IMR-90 (cell line): ENCODE results near the gene DNASE2B. TPM values are rescaled to one million over a fixed set of nuclear protein-coding genes. Genes with fewer than 3 reads are reported as not detected.

Source experiments
- ATAC-seq: fragments of 200-7000 bp; cut with Tn5 transposase; 2 replicates; pipeline ENCODE4 v1.9.1; 2020; ENCODE audit warnings: low read depth, mild to moderate bottlenecking, moderate library complexity
- BruUV-seq: library from RNA; stranded (reverse); fragments of 400-500 nt; replicated peaks from 2 replicates; lab custom pipeline; 2021; lab: Mats Ljungman, UMichigan
- CTCF ChIA-PET: fragments of 300-600 bp; formaldehyde crosslinking; extraction: SDS; loops from one replicate; lab custom pipeline; 2021; ENCODE audit warnings: antibody characterized with exemption; lab: Yijun Ruan, JAX
- POLR2A ChIA-PET: fragments of 300-600 bp; sonication (Branson Sonifier 250); formaldehyde crosslinking; loops from one replicate; lab custom pipeline; 2022; ENCODE audit warnings: antibody characterized with exemption; ENCODE audit not compliant: unreplicated experiment; lab: Charles Lee
- DNase-seq: peaks from one replicate; pipeline ENCODE4 v3.0.0; 2013
- H2AFZ ChIP-seq: replicated peaks from 2 replicates; pipeline ENCODE3; 2013; ENCODE audit warnings: low read length, mild to moderate bottlenecking; ENCODE audit not compliant: poor library complexity
- H2AK5ac ChIP-seq: 2 replicates; pipeline ENCODE4 v1.6.1; 2013; ENCODE audit warnings: low read depth, low read length, inconsistent platforms
- H2AK9ac ChIP-seq: replicated peaks from 2 replicates; pipeline ENCODE3; 2013; ENCODE audit warnings: mild to moderate bottlenecking, low read depth, low read length, moderate library complexity; ENCODE audit not compliant: poor library complexity
- H2BK120ac ChIP-seq: 2 replicates; pipeline ENCODE4 v1.6.1; 2013; ENCODE audit warnings: low read depth, low read length, inconsistent platforms
- H2BK15ac ChIP-seq: 3 replicates; pipeline ENCODE4 v1.6.1; 2013; ENCODE audit warnings: low read depth, low read length, inconsistent platforms
- H2BK20ac ChIP-seq: 2 replicates; pipeline ENCODE4 v1.6.1; 2013; ENCODE audit warnings: low read depth, mild to moderate bottlenecking, inconsistent platforms, low read length, moderate library complexity
- H2BK5ac ChIP-seq: 2 replicates; pipeline ENCODE4 v1.6.1; 2013; ENCODE audit warnings: mild to moderate bottlenecking, low read depth, low read length, inconsistent platforms; ENCODE audit not compliant: poor library complexity, severe bottlenecking
- H3K14ac ChIP-seq: replicated peaks from 2 replicates; pipeline ENCODE4 v1.6.1; 2013; ENCODE audit warnings: low read depth, low read length, inconsistent platforms
- H3K18ac ChIP-seq: 2 replicates; pipeline ENCODE4 v1.6.1; 2013; ENCODE audit warnings: low read depth, low read length, control low read depth
- H3K23ac ChIP-seq: 2 replicates; pipeline ENCODE4 v1.6.1; 2013; ENCODE audit warnings: low read depth, low read length, inconsistent platforms
- H3K27ac ChIP-seq: 2 replicates; pipeline ENCODE4 v1.5.1; 2013; ENCODE audit warnings: mild to moderate bottlenecking, control low read depth, low read length; ENCODE audit not compliant: insufficient read depth
- H3K27me3 ChIP-seq: 2 replicates; pipeline ENCODE4 v1.6.1; 2013; ENCODE audit warnings: low read length; ENCODE audit not compliant: control insufficient read depth, insufficient read depth
- H3K36me3 ChIP-seq: 2 replicates; pipeline ENCODE4 v1.6.1; 2013; ENCODE audit warnings: low read length, mixed read lengths; ENCODE audit not compliant: control insufficient read depth, insufficient read depth
- H3K4ac ChIP-seq: 2 replicates; pipeline ENCODE4 v1.6.1; 2013; ENCODE audit warnings: low read depth, low read length, inconsistent platforms
- H3K4me1 ChIP-seq: 2 replicates; pipeline ENCODE4 v1.6.1; 2013; ENCODE audit warnings: low read length, mixed read lengths; ENCODE audit not compliant: control insufficient read depth, insufficient read depth
- H3K4me2 ChIP-seq: 2 replicates; pipeline ENCODE4 v1.6.1; 2013; ENCODE audit warnings: low read depth, mild to moderate bottlenecking, control low read depth, low read length, moderate library complexity
- H3K4me3 ChIP-seq: 2 replicates; pipeline ENCODE4 v1.5.1; 2013; ENCODE audit warnings: low read depth, mild to moderate bottlenecking, control low read depth, low read length, moderate library complexity; ENCODE audit not compliant: insufficient read depth
- H3K56ac ChIP-seq: 2 replicates; pipeline ENCODE4 v1.6.1; 2013; ENCODE audit warnings: low read length, inconsistent platforms; ENCODE audit not compliant: insufficient read depth; ENCODE audit errors: extremely low read depth
- H3K79me1 ChIP-seq, 2 experiments: 2 replicates each; pipeline ENCODE4 v1.6.1; 2013; ENCODE audit warnings: low read length in 2 of 2, inconsistent platforms in 1 of 2, low read depth in 1 of 2
- H3K9ac ChIP-seq: 2 replicates; pipeline ENCODE4 v1.6.1; 2013; ENCODE audit warnings: low read depth, low read length, control low read depth
- H3K9me1 ChIP-seq: 2 replicates; pipeline ENCODE4 v1.6.1; 2013; ENCODE audit warnings: low read length, inconsistent platforms; ENCODE audit not compliant: insufficient read depth
- H3K9me3 ChIP-seq: 2 replicates; pipeline ENCODE4 v1.6.1; 2013; ENCODE audit warnings: low read length; ENCODE audit not compliant: control insufficient read depth, insufficient read depth
- H4K20me1 ChIP-seq: 2 replicates; pipeline ENCODE4 v1.6.1; 2013; ENCODE audit warnings: low read length, inconsistent platforms; ENCODE audit not compliant: insufficient read depth
- H4K5ac ChIP-seq: 2 replicates; pipeline ENCODE4 v1.6.1; 2013; ENCODE audit warnings: mild to moderate bottlenecking, low read depth, low read length, control low read depth
- H4K8ac ChIP-seq, 2 experiments: 2 replicates each; pipeline ENCODE4 v1.6.1; 2013; ENCODE audit warnings: low read depth in 2 of 2, low read length in 2 of 2, control low read depth in 1 of 2, inconsistent platforms in 1 of 2
- H4K91ac ChIP-seq: 2 replicates; pipeline ENCODE4 v1.6.1; 2013; ENCODE audit warnings: low read depth, low read length, inconsistent platforms; ENCODE audit not compliant: insufficient read depth
- CEBPB ChIP-seq: IDR thresholded peaks from 2 replicates; pipeline ENCODE4 v1.6.1; 2012; ENCODE audit warnings: low read depth, low read length, improper control_type of control experiment
- CTCF ChIP-seq: conservative IDR thresholded peaks from 2 replicates; pipeline ENCODE4 v1.5.1; 2012; ENCODE audit warnings: mild to moderate bottlenecking, low read depth, low read length, improper control_type of control experiment
- ELK1 ChIP-seq: fragments of 150-350 bp; IDR thresholded peaks from 2 replicates; pipeline ENCODE4 v1.6.1; 2016; ENCODE audit warnings: low read depth, mild to moderate bottlenecking, low read length, moderate library complexity, borderline replicate concordance
- MAZ ChIP-seq: IDR thresholded peaks from 2 replicates; pipeline ENCODE4 v1.6.1; 2012; ENCODE audit warnings: low read depth, mild to moderate bottlenecking, low read length, improper control_type of control experiment, moderate library complexity, borderline replicate concordance
- MXI1 ChIP-seq: IDR thresholded peaks from 2 replicates; pipeline ENCODE4 v1.6.1; 2012; ENCODE audit warnings: low read depth, mild to moderate bottlenecking, low read length, moderate library complexity, borderline replicate concordance
- NFE2L2 ChIP-seq: fragments of 150-350 bp; IDR thresholded peaks from 2 replicates; pipeline ENCODE4 v1.6.1; 2016; ENCODE audit warnings: low read depth, mild to moderate bottlenecking, low read length
- RCOR1 ChIP-seq: IDR thresholded peaks from 2 replicates; pipeline ENCODE4 v1.6.1; 2012; ENCODE audit warnings: mild to moderate bottlenecking, low read length, improper control_type of control experiment; ENCODE audit not compliant: insufficient replicate concordance
- SMC3 ChIP-seq: fragments of 150-350 bp; IDR thresholded peaks from 2 replicates; pipeline ENCODE4 v1.6.1; 2016; ENCODE audit warnings: low read depth, mild to moderate bottlenecking, antibody characterized with exemption, low read length, moderate library complexity
- WGBS, 2 experiments: methylation state at CpG; one replicate each; pipeline versions ENCODE4 v1.1.5 to v1.1.7; 2013; ENCODE audit warnings: missing lambda C conversion rate in 2 of 2; ENCODE audit not compliant: insufficient read length in 1 of 2; ENCODE audit errors: extremely low coverage in 2 of 2; 5-methylcytosine and 5-hydroxymethylcytosine counted together
- dilution Hi-C: fragments of 300-500 bp; cut with HindIII; formaldehyde crosslinking; loops from one replicate; pipeline ENCODE4 v1.14.3; 2018; ENCODE audit warnings: low sequenced_read_pairs; ENCODE audit not compliant: unreplicated experiment
- in situ Hi-C: fragments of 300-500 bp; cut with MboI; formaldehyde crosslinking; loops from 3 replicates; pipeline ENCODE4 v1.14.3; 2019; ENCODE audit warnings: low sequenced_read_pairs, inconsistent platforms, mixed read lengths
- intact Hi-C: fragments of 100-400 bp; cut with micrococcal nuclease; formaldehyde crosslinking; loops from 2 replicates; pipeline ENCODE4 v1.10.0; 2022
- polyA plus RNA-seq, 3 experiments: library from polyadenylated mRNA; depleted of rRNA; stranded (reverse); fragments of >200 nt; gene quantifications; 2 replicates each; pipeline ENCODE4 v1.2.3, GENCODE V29; 2012; ENCODE audit warnings: low replicate concordance in 1 of 3
- total RNA-seq: library from RNA; depleted of rRNA; stranded (reverse); fragments of >200 nt; gene quantifications from 2 replicates; pipeline ENCODE4 v1.2.3, GENCODE V29; 2012

The DNASE2B gene
- total and polyA plus RNA-seq, 2 of the 4 experiments (the other 2 are of a cell fraction), result not detected

GRCh38 chr1:84366786-84367185 lies 31.5 kb upstream of the DNASE2B start (continued):
- TF ChIP-seq CEBPB (no peak), NFE2L2 (no peak), CTCF (no peak)

- Histone ChIP-seq H3K4ac (peak overlapping the region; percentile 99), H3K18ac (peak overlapping the region; percentile 1; the same call in 1 of the 2 replicates), H3K56ac (no peak overlapping the region), H4K20me1 (no peaks in the 10 kb centered on the region), H2AFZ (no peak overlapping the region), H2BK5ac (peak overlapping the region; percentile 95), H2AK9ac (no peak overlapping the region), H4K91ac (peak overlapping the region; percentile 68), H3K9me3 (0 out of 2 replicates have a peak, but pooled peaks cover 3% of the 10 kb centered on the region), H4K8ac (peak overlapping the region; percentile 10 to 89; a peak in 3 of 4 replicates), H2BK120ac (peak overlapping the region; percentile 84), H3K27ac (no peak overlapping the region), H3K79me1 (no peaks in the 10 kb centered on the region), H3K4me3 (no peak overlapping the region), H3K23ac (0 out of 2 replicates have a peak overlapping the region, but pooled peaks have one; percentile 7), H3K9ac (no peak overlapping the region), H3K4me1 (peaks cover 14% of the 10 kb centered on the region), H3K4me2 (no peak overlapping the region), H3K36me3 (no peaks in the 10 kb centered on the region), H4K5ac (peak overlapping the region; percentile 6; the same call in 1 of the 2 replicates), H3K9me1 (peaks cover 8% of the 10 kb centered on the region; the same call in 1 of the 2 replicates), H2AK5ac (peak overlapping the region; percentile 74), H2BK15ac (peak overlapping the region; percentile 94), H3K27me3 (no peaks in the 10 kb centered on the region), H3K14ac (peak overlapping the region; percentile 61), H2BK20ac (peak overlapping the region; percentile 86; the same call in 1 of the 2 replicates)
- dilution Hi-C loops (no loop called here), intact Hi-C loops (no loop called here), in situ Hi-C loops (no loop called here)
- ATAC-seq (no peak), DNase-seq (no peak)
- no TSS peak for BruUV-seq
- ChIA-PET CTCF (no interaction called here), POLR2A (no interaction called here)
- TF ChIP-seq ELK1, result no peak
- TF ChIP-seq RCOR1, result no peak
- no peak for TF ChIP-seq MXI1
- no peak for TF ChIP-seq SMC3
- TF ChIP-seq MAZ, result no peak
- TF ChIP-seq CEBPB, result no peak
- WGBS, 2 experiments, result no CpG with 5 or more reads among the region's 1 CpG
Observed at GRCh38 chr1:84367219-84367618, 31.1 kb upstream of the DNASE2B start.
